ENCODE measurements around the gene STRN4.
"Not testable (repeated sequence)": the region's sequence is repeated elsewhere in the genome, so short reads cannot be mapped to it uniquely, and the experiment has no call there.

The STRN4 gene

DNA sequence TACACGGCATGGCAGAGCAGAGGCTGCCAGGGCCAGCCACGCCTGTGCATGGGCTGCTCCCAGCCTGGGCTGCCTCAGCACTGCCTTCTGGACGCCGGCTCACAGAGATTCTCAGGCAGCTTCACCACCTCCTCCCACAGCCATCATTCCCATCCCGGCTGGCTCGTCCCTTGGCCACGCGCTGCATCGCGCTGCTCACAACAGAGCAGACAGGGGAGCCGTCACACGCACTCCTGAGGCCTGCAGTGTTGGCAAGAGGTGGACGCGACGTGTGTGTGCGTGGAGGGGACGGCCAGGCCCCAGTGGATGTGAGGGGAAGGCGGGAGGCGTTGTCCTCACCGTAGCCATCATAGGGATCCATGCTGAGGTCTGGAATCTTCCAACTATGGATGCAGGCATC lies 21.8 kb downstream of the STRN4 start:
- DNase-seq = no peak

DNA sequence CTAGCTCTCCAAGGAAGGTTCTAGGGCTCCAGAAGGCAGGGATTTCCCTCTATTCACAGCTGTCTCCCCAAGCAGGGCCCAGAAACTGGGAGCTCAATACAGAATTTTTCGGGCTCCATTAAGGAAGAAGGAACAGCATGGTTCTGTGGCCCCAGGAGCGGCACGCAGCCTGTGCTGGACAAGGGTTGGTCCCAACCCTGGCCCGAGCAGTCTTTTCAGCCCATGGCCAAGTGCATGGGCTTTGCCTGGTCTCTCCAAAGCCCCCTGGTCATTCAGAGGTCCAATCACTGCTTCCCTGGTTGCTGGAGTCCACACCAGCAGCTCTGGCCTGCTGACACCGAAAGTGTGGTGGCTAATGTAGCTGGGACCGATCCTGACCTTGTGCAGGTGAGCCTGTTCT lies 22.8 kb downstream of the STRN4 start:
- DNase-seq = no peak

DNA sequence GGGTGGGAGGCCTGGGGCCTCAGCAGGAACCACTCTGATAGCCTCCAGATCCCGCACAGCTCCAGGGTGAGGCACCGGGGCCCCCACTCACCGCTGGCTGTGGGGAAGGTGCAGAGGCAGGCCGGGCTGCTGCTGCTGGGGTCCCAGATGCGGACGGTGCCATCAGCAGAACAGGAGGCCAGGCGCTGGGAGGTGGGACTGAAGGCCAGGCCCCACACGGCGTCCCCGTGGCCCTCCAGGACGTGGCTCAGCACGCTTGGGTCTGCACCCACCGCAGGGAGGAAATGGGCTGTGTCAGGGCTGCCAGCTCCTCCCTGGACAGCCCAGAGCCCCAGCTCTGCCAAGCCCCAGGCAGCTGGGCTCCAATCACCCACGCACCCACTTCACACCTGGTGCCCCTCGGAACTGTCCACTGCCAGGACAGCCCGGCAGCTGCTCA lies 23.2 kb downstream of the STRN4 start:
- no peak for DNase-seq

DNA sequence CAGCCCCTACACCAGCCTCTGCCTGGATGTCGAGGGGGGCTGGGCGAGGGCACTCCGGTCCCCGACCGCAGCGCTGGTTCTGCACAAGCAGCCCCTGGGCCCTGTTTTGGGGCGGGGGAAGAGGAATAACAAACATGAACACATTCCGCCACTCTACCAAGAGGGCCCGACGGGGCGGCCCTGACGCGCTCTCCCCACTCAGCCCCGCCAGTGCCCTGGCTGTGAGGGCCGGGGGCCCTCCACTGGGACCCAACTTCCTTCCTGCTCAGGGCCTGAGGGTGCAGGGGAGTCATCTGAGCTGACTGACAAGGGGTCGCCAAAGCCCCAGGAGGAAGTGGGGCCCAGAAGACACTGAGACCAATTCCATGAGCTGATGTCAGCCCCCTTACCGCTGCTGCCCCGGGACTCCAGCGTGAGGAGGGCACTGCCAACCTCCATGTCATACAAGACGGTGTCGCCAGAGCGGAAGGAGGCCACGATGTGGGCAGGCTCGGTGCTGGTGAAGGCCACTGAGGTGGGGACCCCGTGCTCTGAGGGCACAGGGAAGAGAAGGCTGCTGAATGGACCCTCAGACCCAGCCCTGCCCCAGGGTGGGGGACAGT lies 23.7 kb downstream of the STRN4 start:
- DNase-seq = no peak

DNA sequence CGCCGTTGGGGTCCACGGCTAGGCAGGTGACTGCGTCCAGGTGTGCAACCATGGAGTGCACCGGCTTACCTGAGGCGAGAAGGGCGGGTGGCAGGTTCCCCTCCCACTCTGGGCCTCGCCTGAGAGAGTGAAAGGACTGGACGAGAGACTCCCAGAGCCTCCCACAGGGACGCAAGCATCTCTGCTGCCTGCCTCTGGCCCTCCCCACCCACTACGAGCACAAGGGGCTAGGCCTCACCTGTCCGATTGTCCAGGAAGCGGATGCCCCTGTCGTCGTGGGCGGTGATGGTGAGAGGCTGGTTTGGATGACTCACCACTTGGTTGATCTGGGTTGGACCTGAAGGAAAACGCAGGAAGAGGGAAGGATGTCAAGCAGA lies 24.3 kb downstream of the STRN4 start:
- DNase-seq = no peak

DNA sequence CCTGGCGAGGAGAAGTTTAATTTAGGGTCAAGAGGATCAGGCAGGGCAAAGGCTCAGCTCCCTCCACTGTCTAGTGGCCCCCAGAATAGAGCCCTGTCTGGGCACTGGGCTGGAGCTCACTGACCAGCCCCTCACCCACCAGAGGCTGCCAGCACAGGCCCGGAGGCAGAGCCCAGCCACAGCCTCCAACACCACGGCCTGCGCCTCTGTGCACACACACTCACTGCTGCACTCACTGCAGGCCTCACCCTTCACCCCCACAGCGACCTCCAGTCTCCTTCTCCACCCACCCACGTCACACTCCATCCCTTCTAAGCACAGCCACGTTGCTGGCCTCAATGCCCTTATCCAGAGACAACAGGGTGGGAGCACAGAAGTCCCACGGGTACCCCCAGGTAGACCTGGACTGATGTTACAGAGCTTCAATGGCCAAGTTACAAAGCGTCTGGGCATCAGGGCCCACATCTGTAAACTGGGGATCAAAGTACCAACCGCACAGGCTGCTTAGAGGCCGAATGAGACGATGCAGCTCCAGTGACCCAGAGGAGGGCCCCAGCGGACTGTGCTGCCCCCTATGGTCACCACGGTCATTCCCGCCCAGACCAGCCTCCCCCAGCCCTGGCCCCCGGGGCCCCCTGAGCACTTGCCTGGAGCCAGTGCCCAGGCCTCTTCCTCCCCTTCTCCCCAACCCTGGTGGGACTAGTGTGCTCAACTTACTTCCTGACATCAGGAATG lies 24.8 kb downstream of the STRN4 start:
- DNase-seq = no peak

DNA sequence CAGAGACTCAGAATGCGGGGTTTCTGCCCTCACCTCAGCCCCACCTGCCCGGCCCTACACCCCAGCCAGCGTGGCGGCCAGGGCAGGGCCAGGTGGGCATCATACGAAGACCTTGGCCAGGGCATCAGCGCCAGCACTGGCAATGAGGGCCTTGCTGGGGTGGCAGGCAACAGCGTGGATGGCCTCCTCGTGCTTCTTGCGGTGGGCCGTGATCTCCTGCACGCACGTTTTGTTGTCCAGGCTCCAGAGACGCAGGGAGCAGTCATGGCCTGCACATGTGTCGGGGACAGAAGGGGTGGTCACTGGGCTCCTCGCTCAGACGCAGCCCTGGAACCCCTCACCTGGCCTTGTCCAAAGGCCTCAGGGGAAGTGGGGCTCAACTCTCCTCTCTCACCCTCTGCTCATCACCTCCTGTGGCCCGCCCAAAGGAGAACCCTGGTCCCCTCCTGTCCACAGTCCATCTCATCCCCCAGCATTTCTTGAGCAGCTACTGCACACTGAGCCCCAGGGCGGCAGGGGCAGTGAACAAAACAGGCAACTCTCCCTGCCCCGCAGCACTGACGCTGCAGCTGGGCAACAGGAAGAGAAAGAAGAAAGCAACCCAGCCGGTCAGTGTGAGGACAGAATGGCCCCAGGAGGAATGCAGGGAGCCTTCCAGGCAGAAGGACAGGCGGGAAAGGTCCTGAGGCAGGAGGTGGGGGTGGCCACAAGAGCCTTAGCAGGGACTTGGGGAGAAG lies 25.6 kb downstream of the STRN4 start:
- no peak for DNase-seq

DNA sequence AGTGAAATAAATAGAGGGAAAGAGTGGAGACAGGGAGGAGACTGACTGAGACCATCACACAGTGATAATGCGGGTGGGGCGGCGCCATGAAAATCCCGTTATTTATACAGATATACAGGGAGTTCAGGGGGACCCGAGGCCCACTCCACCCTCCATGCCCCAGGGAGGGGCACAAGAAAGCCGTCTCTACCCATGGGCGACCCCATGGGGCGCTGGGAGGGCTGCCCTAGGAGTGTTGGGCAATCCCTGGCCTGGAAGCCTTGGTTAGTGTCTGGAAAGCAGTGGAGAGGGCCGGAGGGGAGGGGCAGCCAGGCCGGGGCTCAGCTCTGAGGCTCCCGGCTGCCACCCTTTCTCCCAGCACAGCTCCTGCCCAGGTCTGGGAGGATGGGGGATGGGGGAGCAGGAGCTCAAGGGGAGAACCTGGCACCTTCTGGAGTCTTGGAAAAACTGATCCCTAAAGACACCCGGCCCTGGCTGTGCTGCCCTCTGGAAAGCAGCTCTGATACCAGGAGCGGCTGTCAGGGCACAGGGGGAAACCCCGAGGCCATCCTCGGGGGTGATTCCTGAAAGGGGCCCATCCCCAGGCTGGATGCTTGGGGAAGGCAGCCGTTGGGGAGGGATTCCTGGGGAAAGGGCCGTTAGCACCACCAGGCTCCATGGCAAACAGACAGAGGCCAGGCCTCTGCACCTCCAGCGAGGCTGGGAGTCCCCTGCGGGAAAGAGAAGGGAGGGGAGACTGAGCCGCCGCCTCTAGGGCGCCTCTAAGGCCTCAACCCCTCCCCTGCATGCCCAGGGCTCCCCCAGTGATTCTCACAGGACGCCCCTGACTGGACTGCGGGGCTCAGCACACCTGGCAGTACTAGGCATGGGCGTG lies 26.4 kb downstream of the STRN4 start:
- no peak for DNase-seq

DNA sequence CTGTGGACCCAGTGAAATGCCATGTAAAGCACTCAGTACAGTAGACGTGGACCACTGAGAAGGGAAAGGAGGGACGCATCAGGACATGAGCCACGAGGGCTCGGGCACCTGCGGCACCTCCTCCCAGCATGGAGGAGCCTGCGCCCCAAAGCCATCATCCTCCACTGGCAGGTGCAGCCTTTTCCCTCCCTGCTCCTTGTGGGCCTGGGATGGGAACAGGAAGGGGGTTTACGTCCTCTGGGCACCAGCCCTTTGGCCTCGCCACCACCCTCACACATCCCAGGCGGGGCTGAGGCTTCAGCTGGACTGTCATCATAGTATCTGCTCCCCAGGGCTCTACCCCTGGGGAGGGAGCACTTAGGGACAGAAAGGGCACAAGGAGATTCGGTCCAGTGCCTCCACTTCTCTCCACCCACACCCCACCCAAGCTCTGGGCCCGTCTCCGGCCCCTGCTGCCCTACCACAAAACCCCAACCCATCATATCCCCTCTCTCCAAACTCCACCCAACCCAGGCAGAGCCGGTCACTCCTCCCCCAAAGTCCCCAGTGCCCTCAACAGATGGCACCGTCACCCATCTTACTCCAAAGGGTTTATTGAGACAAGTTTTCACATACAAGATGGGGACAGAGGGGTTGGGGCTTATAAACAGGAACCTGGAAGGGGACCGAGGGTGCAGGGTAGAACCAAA lies 27.2 kb downstream of the STRN4 start:
- no peak for DNase-seq

DNA sequence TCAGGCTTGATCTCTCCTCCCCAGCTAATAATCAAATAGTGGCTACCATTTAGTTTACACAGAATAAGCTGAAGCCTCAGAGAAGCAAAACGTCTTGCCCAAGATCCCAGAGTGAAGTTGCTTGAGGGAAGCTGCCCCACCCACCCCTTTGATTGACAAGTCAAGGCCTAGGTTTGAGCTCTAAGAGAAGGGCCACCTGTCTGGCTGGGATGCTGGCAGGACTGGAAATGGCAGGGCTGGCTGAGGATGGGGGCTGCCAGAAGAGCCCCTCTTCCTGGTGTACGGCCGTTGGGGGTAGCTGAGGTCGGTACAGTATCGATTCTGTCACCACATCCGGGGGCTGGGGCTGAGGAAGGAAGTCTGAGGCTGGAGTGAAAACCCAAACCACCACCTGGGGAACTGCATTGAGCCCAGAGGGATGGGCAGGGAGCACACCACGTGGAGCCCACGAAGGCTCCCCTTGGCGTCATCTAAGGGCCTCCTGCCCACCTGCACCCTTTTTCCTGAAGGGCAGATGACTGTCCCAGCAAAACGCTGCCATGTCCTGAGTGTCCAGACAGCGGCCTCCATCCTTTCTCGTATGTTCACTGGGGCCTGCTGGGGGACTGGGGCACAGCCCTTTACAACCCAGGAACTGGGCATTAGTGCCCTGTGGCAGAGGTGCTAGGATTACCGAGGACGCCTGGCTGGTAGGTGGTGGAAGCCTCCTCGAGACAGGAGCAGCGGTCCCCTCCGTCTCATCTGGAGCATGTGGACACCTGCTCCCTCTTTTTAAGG lies 27.9 kb downstream of the STRN4 start:
- no peak for DNase-seq

DNA sequence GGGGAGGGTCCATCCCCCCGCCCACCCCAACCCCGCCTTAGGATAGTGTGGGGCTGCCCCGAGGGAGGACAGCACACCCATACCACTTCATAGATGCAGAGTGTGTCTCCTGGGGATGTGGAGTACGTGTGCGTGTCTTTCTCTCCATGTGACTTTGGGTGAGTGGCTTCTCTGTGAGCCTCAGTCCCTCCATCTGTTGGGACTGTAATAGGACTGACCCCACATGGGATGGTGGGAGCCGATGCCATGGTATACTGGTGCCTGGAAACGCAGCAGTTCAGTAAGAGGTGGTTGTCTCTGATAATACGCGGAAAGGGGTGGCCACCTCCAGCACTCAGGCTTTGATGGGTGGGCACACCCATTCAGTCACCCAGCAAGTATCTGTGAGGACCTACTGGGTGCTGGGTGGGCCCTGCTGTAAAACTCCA lies 28.5 kb downstream of the STRN4 start:
- no peak for DNase-seq

DNA sequence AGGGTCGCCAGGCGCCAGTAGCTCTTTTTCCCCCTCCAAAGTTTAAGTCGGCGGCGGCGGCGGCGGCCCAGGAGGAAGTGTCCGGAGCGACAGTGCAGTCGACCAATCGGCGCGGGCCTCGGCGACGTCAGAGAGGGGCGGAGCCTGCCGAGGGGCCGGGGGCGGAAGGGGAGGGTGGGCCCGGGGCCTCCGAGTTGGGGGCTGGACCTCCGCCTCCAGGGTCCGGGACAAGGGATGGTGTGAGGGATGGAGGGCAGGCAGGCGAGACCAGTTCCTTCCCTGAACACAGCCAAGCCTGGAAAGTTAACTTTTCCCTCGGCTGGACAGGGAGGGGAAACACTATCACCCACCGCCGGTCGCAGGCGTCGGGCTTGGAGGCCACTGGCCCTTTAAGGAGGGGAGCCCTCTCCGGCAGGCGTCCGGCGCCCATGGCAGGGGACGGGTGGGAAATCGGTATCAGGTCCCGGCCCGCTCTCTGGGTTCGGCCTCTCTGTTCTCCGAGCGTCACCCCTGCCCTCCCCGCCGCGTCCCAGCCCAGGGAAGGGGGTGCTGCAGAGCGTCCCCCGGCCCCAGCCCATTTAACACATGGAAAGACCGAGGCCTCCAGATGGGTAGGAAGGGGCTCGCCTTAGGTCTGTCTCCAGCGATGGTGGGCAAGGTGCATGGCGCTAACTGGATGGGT lies 29.1 kb downstream of the STRN4 start, which contains the start of gene PRKD2:
Gene PRKD2 (minus strand): TSS at position 81 of the 682 bp plus-strand sequence. CDS start 744 bp downstream, outside the sequence.
- DNase-seq = no peak

DNA sequence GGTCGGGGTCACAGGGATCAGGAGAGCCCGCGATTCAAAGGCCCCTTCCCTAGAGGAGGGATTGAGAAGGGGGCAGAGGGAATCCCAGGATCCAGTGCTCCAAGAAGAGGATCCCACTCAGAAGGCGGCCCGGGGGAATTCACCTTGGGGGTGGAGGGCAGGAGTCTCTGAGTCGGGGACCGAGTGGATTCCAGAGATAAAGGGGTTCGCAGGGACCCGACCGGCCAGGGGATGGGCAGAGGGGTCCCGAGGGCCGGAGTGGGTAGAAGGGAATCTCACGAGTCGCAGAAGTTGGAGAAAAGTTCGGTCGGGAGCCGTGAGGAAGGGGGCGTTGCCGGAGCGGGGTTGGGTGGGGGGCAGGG lies 29.6 kb downstream of the STRN4 start:
- DNase-seq = no peak

DNA sequence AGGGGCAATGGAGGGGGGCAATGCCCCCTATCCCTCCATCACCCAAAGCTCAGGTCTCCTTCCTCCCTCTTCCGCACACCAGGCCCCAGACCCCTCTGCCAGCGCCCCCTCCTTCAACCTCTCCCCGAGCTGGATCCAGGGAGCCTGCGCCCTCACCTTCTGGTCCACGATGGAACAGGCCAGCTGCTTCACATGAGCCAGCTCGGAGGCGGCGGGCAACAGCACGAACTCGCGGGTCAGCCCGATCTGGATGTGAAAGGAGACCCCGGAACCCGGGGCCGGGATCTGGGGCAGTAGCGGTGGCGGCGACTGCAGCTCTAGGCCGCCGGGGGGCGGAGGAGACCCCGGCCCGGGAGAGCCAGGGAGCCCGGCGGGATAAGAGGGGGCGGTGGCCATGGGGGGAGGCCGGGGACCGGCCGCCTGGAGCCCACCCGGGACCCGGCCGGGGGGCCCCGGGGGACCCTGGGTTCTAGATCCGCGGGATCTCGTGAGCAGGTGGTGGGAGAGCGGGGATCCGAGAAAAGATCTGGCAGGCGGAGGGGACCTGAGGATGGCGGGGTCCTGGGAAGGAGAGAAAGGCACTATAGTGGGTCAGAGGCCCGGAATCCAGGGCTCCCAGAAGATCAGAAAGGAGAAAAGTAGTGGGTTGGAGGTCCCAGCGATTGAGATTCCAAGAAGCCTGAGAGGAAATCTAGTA lies 30.1 kb downstream of the STRN4 start:
- no peak for DNase-seq

DNA sequence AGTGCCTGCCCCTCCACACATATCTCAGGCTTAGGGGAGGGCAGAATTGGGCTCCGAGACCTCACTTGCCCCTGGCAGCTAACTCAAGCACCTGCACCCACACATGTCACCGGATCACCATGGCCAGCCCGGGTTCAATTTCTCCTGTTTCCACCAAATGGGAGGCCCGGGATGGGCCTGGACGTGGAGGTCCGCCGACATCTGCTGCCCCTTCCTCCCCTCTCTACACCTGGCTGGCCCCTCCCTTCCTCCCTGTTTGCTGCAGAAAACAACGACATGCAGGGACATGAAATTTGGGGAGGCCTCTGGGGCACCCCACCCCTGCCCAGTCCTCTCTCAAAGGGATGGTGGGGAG lies 30.7 kb downstream of the STRN4 start:
- DNase-seq = no peak

DNA sequence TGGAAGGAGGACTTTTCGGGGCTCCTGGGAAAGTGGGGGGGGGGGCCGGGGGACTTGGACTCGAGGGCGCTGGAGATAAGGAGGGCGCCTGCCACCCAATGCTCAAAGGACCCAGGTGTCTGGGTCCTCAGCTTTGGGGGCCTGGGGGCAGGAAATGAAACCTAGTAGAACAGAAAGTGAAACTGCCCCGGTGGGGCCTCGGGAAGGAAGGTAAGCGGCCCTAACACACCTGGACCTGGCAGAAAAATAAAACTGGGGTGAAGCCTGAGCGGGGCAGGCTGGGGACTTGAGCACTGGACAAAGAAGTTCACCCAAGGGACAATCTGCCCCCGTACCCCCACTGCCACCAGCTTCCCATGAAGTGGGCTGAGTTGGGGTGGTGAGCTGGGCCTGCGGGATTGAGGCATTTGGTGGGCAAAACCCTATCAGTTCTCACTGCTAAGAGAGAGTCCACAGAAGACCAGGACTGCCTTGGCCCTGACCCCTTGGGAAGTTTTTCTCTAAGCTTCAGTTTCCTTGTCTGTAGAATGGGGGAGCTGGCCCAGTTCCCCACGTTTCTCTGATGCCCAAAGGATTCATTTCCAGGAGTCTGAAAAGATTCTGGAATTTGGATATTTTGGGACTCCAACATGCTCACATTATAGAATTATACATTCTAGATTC lies 31.7 kb downstream of the STRN4 start:
- DNase-seq = peak; percentile 52

DNA sequence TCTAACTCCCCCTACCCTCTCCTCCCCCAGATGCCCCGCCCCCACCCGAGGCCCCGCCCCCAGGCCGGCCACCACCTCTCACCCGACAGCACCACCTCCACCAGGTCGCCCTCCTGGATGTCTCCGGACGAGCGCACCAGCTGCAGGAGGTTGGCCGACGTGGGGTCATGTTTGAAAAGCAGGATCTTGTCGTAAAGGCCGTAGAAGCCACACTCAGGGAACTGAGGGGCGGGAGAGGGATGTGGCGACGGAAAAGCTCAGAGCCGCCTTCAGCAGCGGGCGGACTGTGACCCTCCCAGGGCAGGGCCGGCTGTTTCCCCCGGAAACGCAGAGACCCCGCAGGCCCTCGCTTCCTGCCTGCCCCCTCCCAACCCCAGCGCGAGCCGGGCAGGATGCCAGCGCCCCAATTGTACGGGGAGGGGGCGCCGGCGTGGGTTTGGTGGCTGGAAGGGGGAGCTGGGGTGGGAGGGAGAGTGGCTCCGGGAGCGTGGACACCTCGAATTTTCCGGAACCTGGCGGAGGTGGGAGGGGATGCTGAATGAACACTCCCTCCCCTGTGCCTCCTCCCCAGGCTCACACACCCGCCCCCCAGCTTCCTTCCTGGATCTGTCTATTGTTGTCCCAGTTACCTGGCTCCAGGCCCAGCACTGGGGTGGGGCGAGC lies 32.3 kb downstream of the STRN4 start:
- DNase-seq = peak; percentile 52

DNA sequence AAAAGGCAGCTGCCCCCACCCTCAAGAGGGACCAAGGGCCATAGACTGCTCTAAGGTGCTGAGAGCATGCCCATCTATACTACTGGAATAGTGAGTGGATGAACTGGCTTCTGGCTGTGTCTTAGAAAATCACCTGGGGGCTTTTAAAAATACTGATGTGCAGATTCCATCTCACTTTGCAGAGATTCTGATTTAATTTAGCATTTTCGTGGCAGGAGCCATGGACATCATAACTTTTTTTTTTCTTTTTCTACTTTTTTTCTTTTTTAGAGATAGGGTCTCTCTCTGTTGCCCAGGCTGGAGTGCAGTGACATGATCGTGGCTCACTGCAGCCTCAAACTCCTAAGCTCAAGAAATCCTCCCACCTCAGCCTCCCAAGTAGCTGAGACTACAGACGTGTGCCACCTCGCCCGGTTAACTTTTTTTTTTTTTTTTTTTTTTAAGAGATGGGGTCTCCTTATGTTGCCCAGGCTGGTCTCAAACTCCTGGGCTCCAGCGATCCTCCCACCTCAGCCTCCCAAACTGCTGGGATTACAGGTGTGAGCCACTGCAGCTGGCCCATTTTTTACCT lies 33.4 kb downstream of the STRN4 start:
- DNase-seq = not testable (repeated sequence)

DNA sequence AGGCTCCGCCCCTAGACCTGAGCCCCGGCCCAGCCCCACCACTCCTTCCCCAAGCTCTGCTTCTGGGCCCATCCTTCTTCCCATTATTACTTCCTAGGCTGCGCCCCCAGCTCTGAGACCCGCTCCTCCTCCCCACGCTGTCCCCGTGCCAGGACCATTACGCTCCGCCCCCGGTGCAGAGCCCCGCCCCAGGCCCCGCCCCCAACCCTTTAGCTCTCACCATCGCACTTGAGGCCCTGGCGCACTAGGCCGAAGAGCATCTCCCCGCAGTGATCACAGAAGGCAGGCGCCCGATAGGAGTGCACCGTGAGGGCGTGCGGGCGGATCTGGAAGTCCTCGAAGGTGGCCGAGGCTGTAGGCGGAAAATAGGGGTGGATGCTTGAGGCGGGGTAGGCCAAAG lies 35.6 kb downstream of the STRN4 start:
- DNase-seq = no peak

All from NCI-H2029 treated with DMSO at 0.1 percent for 48 hours (cell line).